HUES64 (cell line): ENCODE measurements around the gene CCDC171.

Source experiments
- H3K27ac ChIP-seq: 2 replicates; pipeline ENCODE4 v1.7.0; 2013; ENCODE audit warnings: low read depth, low read length, inconsistent platforms
- H3K27me3 ChIP-seq: 2 replicates; pipeline ENCODE4 v1.6.1; 2013; ENCODE audit warnings: mild to moderate bottlenecking, low read length; ENCODE audit not compliant: insufficient read depth
- H3K36me3 ChIP-seq: 2 replicates; pipeline ENCODE4 v1.6.1; 2013; ENCODE audit warnings: mild to moderate bottlenecking, low read length; ENCODE audit not compliant: insufficient read depth
- H3K4me1 ChIP-seq: 2 replicates; pipeline ENCODE4 v1.6.1; 2013; ENCODE audit warnings: mild to moderate bottlenecking, low read length, moderate library complexity; ENCODE audit not compliant: insufficient read depth
- H3K4me3 ChIP-seq: 2 replicates; pipeline ENCODE4 v1.5.1; 2013; ENCODE audit warnings: mild to moderate bottlenecking, low read length, moderate library complexity
- H3K9ac ChIP-seq: 2 replicates; pipeline ENCODE4 v1.6.1; 2013; ENCODE audit warnings: mild to moderate bottlenecking, low read depth, low read length
- H3K9me3 ChIP-seq: 2 replicates; pipeline ENCODE4 v1.6.1; 2013; ENCODE audit warnings: low read depth, low read length; ENCODE audit not compliant: insufficient read depth
- WGBS: fragments of 150-250, 120-280 bp; methylation state at CpG from one replicate; pipeline ENCODE4 v1.1.7; 2013; ENCODE audit warnings: missing lambda C conversion rate; 5-methylcytosine and 5-hydroxymethylcytosine counted together

The CCDC171 gene

DNA sequence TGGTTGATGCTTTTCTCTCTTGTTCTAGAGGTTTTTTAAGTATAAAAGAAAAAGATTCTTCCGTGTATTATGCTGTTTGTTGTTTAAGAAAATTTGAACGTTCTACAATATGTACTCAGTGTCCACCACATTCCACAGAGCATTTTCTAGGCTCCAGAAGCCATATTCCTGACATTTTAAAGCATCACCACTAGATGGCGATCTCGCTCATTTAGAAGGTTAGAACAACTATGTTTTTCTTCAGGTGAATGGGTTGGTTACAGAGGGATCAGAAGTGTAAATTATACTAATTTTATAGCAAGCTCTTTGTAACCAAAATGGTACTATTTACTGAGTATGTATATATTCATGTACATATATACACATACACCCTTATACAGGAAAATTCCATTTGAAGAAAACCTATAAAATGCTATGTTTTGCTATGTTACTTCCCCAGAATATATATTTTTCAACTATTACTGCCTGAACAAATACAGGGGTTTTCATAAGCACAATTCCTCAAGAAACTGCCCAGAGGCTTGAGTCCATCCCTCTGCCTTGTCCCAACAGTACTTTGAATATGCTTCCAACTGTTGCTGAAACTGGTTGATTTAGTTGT, 284.3 kb downstream of the CCDC171 start:
- Histone ChIP-seq H3K4me1 (no peaks in the 10 kb centered on the region), H3K4me3 (no peak overlapping the region), H3K9ac (no peak overlapping the region), H3K27ac (no peak overlapping the region), H3K27me3 (no peaks in the 10 kb centered on the region), H3K9me3 (no peaks in the 10 kb centered on the region), H3K36me3 (no peaks in the 10 kb centered on the region)
- WGBS = 4% methylated on average over 4 of the region's 4 CpGs

DNA sequence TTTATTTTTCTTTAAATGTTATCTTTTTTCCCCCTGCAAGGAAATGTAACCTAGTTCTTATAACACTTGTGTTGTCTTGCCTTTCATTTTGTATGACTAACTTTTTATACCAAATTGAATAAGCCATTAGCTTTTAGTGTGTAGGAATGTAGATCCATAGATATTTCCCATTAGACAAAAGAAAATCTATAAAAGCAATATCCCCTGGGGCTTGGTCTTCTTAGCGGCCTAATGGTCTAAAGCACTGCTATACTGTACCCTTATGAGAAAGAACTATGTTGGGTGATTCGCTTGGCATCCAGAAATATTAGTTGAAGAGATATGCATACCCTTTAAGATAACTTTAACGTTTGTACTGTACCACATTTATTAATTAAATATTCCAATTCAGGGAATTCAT, 289.2 kb downstream of the CCDC171 start:
- H3K36me3 ChIP-seq = no peaks in the 10 kb centered on the region
- H3K9me3 ChIP-seq = no peaks in the 10 kb centered on the region
- no peak overlapping the region for H3K9ac ChIP-seq
- WGBS = 100% methylated on average over 1 of the region's 3 CpGs
- H3K27me3 ChIP-seq = no peaks in the 10 kb centered on the region
- no peaks in the 10 kb centered on the region for H3K4me1 ChIP-seq
- no peak overlapping the region for H3K4me3 ChIP-seq
- no peak overlapping the region for H3K27ac ChIP-seq

DNA sequence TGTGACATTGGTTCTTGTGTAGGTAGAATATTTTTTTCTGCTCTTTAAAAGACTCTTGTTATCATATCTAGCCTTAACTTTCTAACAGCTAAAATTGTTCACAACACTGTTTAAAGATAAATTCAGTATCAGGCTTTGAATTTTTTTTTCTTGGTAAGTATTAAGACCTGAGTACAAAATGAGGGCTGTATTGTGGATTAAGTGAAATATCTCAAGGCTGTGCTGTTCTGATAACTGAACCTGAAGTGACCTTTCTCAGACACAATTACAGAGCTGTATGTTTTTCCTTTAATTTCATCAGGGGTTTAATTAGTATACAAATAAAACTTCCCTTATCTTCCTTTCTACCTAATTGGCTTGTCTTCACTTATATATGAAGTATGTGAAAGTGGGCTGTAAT, 290.5 kb downstream of the CCDC171 start:
- no peak overlapping the region for H3K4me3 ChIP-seq
- H3K9ac ChIP-seq = no peak overlapping the region
- no peaks in the 10 kb centered on the region for H3K36me3 ChIP-seq
- H3K27ac ChIP-seq = no peak overlapping the region
- no peaks in the 10 kb centered on the region for H3K9me3 ChIP-seq
- no peaks in the 10 kb centered on the region for H3K4me1 ChIP-seq
- no peaks in the 10 kb centered on the region for H3K27me3 ChIP-seq

DNA sequence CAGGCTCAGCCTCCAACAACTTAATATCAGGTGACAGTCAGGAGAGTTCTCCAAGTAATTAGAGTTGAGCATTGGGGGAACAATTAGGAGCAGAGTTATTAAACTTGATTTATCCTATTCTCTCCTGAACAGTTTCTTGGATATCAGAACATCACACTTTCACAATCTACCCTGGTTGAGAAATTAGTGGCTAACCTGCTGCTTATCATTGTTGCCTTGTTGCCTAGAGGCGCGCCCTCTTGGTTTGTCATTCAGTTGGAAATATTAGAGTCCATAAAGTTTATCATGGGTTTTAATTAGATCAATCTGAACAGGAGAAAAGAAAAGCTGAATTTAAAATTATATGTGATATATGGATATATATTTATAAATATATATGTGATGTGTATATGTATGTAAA, 291.1 kb downstream of the CCDC171 start:
- Histone ChIP-seq H3K36me3 (no peaks in the 10 kb centered on the region), H3K4me1 (no peaks in the 10 kb centered on the region), H3K27ac (no peak overlapping the region), H3K27me3 (no peaks in the 10 kb centered on the region), H3K9ac (no peak overlapping the region), H3K4me3 (no peak overlapping the region), H3K9me3 (no peaks in the 10 kb centered on the region)
- WGBS = 96% methylated on average over 2 of the region's 2 CpGs

DNA sequence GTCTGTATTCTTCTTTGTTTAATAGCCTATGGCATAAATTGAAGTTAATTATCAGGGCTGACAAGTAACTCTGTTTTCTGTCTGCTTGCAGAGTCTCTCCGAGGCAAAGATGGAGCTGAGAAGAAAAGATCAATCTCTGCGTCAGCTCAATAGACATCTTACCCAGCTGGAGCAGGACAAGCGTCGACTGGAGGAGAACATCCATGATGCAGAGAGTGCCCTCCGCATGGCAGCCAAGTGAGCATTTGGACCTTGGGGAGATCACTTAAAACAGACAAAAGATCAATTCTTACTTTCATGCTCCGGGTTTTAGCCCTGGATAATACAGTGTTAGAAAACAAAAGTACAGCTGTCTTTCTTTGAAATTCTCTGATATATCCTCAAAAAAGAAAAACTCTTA, 293.8 kb downstream of the CCDC171 start:
- H3K27ac ChIP-seq = no peak overlapping the region
- H3K36me3 ChIP-seq = no peaks in the 10 kb centered on the region
- WGBS = 93% methylated on average over 6 of the region's 6 CpGs
- no peaks in the 10 kb centered on the region for H3K9me3 ChIP-seq
- H3K27me3 ChIP-seq = no peaks in the 10 kb centered on the region
- no peak overlapping the region for H3K9ac ChIP-seq
- H3K4me3 ChIP-seq = no peak overlapping the region
- H3K4me1 ChIP-seq = no peaks in the 10 kb centered on the region

DNA sequence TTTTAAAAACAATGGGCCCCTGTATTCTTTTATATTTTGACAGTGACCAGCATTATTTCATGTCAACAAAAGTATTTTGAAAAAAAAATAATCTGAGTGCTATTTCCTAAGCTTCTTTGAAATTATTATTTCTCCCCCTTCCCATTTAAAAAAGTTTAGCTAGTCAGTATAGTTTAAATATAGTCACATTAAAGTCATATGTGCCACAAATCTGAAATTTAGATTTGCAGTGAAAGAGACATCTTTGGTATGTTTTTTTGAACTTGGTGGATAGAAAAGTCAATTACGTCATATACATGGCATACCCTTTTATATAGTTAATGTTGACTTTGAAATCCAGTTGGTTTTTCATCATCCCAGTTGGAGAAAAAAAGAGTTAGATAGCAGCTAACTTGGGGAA, 297.0 kb downstream of the CCDC171 start:
- no peak overlapping the region for H3K9ac ChIP-seq
- 100% methylated on average over 1 of the region's 1 CpG for WGBS
- H3K4me1 ChIP-seq = no peaks in the 10 kb centered on the region
- no peaks in the 10 kb centered on the region for H3K9me3 ChIP-seq
- no peak overlapping the region for H3K4me3 ChIP-seq
- no peaks in the 10 kb centered on the region for H3K36me3 ChIP-seq
- H3K27ac ChIP-seq = no peak overlapping the region
- no peaks in the 10 kb centered on the region for H3K27me3 ChIP-seq

DNA sequence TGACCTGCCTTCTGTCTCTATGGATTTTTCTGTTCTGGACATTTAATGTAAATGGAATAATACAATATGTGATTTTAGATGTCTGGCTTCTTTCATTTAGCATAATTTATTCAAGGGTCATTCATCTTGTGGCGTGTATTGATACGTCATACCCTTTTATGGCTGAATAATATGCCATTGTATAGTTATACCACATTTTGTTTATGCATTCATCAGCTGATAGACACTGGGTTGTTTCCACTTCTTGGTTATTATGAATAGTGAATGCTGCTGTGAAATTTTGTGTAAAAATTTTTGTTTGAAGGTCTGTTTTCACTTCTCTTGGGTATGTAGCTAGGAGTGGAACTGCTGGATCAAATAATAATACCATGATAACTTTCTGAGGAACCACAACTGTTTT, 298.9 kb downstream of the CCDC171 start:
- 100% methylated on average over 1 of the region's 2 CpGs for WGBS
- Histone ChIP-seq H3K4me3 (no peak overlapping the region), H3K36me3 (no peaks in the 10 kb centered on the region)

DNA sequence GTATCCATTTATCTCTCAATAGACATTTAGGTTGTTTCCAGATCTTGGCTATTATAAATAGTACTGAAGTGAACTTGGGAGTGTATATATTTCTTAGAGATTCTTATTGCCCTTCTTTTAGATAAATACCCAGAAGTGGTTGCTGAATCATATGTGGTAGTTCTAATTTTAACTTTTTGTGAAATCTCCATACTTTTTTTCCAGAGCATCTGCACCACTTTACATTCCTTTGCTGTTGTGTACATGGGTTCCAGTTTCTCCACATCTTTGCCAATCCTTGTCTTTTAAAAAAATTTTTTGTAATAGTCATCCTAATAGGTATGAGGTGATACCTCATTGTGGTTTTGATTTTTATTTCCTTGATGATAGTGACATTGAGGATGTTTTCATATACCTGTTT, 303.7 kb downstream of the CCDC171 start:
- H3K27ac ChIP-seq = no peak overlapping the region
- no peaks in the 10 kb centered on the region for H3K36me3 ChIP-seq
- no peaks in the 10 kb centered on the region for H3K9me3 ChIP-seq
- H3K4me3 ChIP-seq = no peak overlapping the region
- no peak overlapping the region for H3K9ac ChIP-seq
- H3K27me3 ChIP-seq = no peaks in the 10 kb centered on the region
- H3K4me1 ChIP-seq = no peaks in the 10 kb centered on the region

More for the DNA sequence above, 298.9 kb downstream of the CCDC171 start:
- H3K27me3 ChIP-seq = no peaks in the 10 kb centered on the region
- H3K9me3 ChIP-seq = no peaks in the 10 kb centered on the region
- H3K4me1 ChIP-seq = no peaks in the 10 kb centered on the region
- H3K27ac ChIP-seq = no peak overlapping the region
- no peak overlapping the region for H3K9ac ChIP-seq

DNA sequence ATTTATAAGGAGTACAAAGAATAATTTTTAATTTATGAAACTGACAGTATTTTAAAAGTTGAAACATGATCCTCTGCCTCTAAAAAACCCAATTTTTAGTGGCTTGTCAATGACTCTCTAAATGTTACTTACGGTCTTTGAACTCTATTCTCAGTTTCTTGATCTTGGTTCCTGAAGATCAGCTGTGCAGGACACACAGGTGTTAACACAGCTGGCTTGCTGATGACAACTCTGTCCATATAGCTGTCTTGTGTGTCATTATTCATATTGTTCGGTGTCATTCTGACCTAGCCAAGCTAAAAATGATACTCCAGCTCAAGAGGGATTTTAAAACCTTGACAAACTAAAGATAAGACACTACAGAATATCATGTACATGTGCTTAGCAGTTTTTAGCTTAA, 314.5 kb downstream of the CCDC171 start:
- Histone ChIP-seq H3K27ac (no peak overlapping the region), H3K27me3 (no peaks in the 10 kb centered on the region), H3K9me3 (no peaks in the 10 kb centered on the region), H3K4me3 (no peak overlapping the region), H3K4me1 (no peaks in the 10 kb centered on the region), H3K36me3 (no peaks in the 10 kb centered on the region), H3K9ac (no peak overlapping the region)
- 92% methylated on average over 2 of the region's 2 CpGs for WGBS

DNA sequence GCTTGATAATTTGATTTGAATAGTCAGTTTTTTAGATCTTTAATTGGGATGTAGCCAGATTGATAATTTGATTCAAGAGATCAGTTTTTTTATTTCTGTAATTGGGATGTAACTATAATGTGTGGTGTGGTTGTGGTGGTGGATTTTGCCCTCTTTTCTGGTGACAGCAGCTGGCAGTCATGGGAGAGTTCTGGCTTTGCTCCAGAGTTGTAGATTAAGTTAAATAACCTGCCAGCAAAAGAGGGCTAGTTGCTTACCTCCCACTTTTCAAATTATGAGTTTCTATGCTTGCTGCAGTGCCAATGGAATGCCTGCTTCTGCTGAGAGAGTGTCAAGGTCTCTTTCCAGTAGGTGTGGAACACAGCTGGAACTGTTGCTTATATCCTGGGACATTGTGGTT, 315.1 kb downstream of the CCDC171 start:
- H3K27me3 ChIP-seq = no peaks in the 10 kb centered on the region
- H3K9me3 ChIP-seq = no peaks in the 10 kb centered on the region
- no peaks in the 10 kb centered on the region for H3K4me1 ChIP-seq
- H3K27ac ChIP-seq = no peak overlapping the region
- no peak overlapping the region for H3K4me3 ChIP-seq
- no peak overlapping the region for H3K9ac ChIP-seq
- H3K36me3 ChIP-seq = no peaks in the 10 kb centered on the region

DNA sequence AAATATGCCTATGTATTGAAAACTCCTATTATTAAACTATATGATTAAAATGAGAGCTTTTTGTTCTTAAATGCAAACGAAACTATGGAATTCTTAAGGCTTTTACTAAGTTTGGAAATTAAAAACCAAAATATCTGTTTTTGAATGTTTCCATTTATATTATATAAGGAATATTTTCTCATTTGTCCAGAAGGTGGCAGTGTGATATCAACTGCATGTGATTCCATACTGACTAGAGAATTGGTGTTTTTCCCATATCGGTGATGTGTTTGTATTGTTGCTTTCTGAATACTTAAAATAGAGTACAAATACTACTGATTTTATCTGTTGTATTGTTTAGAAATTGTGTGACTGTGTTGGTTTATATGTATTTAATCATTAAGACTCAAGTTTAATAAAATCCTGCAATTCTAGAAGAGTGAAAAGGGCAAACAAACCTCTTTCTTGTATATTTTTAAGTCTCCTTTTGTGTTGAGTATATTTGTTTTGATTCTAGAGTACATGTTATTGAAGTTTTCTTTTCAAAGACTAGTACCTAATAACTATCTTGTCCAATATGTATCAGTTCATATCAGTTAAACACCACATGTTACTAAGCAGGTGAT, 320.8 kb downstream of the CCDC171 start:
- 36% methylated on average over 1 of the region's 2 CpGs for WGBS
- no peaks in the 10 kb centered on the region for H3K27me3 ChIP-seq

DNA sequence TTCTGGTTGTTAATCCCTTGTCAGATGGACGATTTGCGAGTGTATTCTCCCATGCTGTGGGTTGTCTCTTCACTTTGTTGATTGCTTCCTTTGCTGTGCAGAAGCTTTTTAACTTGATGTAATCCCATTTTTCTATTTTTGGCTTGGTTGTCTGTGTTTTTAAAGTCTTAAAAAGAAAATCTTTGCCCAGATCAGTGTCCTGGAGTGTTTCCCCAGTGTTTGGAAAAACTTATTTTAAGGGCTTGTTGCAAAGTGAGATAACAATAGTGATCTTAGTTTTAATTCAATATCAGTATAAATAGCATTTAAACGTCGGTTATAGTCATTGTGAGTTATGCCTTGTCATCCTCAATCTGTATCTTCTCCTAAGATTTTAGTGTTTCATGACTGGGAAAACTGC, 329.5 kb downstream of the CCDC171 start:
- 66% methylated on average over 2 of the region's 4 CpGs for WGBS
- Histone ChIP-seq H3K36me3 (no peaks in the 10 kb centered on the region), H3K4me1 (peaks cover 3% of the 10 kb centered on the region; the same call in 1 of the 2 replicates), H3K4me3 (no peak overlapping the region), H3K27me3 (no peaks in the 10 kb centered on the region), H3K9ac (no peak overlapping the region), H3K27ac (no peak overlapping the region), H3K9me3 (no peaks in the 10 kb centered on the region)

More for the DNA sequence above, 320.8 kb downstream of the CCDC171 start:
- H3K36me3 ChIP-seq = no peaks in the 10 kb centered on the region
- no peaks in the 10 kb centered on the region for H3K9me3 ChIP-seq
- H3K27ac ChIP-seq = no peak overlapping the region
- no peaks in the 10 kb centered on the region for H3K4me1 ChIP-seq
- no peak overlapping the region for H3K9ac ChIP-seq
- H3K4me3 ChIP-seq = no peak overlapping the region
